ENCODE data around the gene TGFBR2. TPM values are rescaled to one million over a fixed set of nuclear protein-coding genes. Genes with fewer than 3 reads are reported as not detected.

Gene TGFBR2
- total RNA-seq, 1 donor from 2014 or later, result 26.1 TPM

DNA sequence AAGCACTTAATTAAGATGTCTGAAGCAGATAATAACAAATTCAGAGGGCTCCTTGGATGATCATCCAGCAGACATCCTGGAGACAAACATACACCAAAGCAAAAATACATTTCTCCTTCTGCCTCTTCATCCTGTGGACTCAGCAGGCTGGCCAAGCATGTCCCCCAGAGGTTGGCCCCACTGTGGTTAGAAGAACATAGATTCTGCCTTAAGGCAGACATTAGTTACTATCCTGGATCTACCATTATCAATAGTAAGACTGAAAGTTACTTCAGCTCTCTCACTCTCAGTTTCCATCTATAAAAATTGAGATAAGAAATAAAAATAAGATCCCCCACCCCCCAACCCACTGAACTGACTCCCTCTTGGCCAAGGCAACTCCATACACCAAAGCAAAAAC lies 28.6 kb upstream of the TGFBR2 start:
- no peak for DNase-seq (ENCODE audit: extremely low spot score, unreplicated experiment)
- Mint-ChIP-seq H3K4me3 (no peak overlapping the region), H3K36me3 (no peaks in the 10 kb centered on the region), H3K9me3 (no peaks in the 10 kb centered on the region), H3K4me1 (ENCODE audit: unreplicated experiment) (no peaks in the 10 kb centered on the region), H3K27me3 (no peaks in the 10 kb centered on the region), H3K27ac (no peak overlapping the region)
- TF ChIP-seq, protein P1, sequence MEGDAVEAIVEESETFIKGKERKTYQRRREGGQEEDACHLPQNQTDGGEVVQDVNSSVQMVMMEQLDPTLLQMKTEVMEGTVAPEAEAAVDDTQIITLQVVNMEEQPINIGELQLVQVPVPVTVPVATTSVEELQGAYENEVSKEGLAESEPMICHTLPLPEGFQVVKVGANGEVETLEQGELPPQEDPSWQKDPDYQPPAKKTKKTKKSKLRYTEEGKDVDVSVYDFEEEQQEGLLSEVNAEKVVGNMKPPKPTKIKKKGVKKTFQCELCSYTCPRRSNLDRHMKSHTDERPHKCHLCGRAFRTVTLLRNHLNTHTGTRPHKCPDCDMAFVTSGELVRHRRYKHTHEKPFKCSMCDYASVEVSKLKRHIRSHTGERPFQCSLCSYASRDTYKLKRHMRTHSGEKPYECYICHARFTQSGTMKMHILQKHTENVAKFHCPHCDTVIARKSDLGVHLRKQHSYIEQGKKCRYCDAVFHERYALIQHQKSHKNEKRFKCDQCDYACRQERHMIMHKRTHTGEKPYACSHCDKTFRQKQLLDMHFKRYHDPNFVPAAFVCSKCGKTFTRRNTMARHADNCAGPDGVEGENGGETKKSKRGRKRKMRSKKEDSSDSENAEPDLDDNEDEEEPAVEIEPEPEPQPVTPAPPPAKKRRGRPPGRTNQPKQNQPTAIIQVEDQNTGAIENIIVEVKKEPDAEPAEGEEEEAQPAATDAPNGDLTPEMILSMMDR (conservative IDR thresholded peaks at IDR 0.05), result no peak

DNA sequence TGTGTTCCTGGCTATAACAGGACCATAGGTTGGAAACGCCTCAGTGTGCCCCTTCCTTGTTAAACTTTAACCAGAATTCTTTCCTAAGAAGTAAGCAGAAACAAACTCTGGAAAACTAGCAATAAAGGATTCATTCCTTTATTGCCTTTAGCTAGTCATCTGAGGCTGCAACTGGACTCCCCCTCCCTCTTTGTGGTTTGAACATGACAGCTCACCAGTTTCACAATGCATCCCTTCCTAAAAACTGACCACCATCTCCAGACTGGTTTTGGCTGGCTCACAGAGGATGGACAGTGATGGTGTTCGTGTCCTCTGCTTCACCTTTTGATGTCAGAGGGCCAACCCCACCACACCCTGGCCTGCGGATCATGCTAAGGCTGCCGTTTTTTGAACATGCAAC lies 27.9 kb upstream of the TGFBR2 start:
- no peak for DNase-seq (ENCODE audit: extremely low spot score, unreplicated experiment)
- Mint-ChIP-seq H3K36me3 (no peaks in the 10 kb centered on the region), H3K4me3 (no peak overlapping the region), H3K9me3 (no peaks in the 10 kb centered on the region), H3K4me1 (ENCODE audit: unreplicated experiment) (no peaks in the 10 kb centered on the region), H3K27me3 (no peaks in the 10 kb centered on the region), H3K27ac (peak overlapping the region; percentile 19)
- TF ChIP-seq, protein P1 (conservative IDR thresholded peaks at IDR 0.05), result no peak

DNA sequence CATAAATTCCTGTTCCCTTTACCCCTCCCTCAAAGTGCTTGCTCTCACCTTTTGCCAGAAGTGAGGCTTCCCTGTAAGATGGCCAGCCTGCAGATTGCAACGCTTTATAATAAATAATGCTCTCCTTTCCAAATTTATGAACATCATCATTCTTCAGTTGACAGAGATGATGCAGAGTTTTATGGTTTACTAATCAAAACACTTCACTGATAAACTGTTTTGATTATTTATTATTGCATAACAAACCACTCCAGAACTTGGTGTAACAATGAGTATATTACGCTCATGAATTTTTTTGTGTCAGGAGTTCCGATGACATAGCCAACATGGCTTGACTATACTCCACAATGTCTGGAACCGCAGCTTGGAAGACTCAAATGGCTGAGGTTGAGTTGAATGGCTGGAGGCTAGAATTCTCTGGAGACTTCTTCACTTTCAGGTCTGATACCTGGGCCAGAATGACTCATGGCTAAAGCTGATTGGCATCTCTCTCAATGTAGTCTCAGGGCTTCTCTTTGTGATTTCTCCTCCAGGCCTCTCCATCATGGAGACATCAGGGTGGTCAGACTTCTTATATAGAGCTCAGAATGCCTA lies 27.3 kb upstream of the TGFBR2 start:
- no peak overlapping the region for H3K27ac Mint-ChIP-seq
- H3K9me3 Mint-ChIP-seq, result no peaks in the 10 kb centered on the region
- no peaks in the 10 kb centered on the region for H3K36me3 Mint-ChIP-seq
- no peak overlapping the region for H3K4me3 Mint-ChIP-seq
- no peak for DNase-seq (ENCODE audit: extremely low spot score, unreplicated experiment)
- no peaks in the 10 kb centered on the region for H3K4me1 Mint-ChIP-seq (ENCODE audit: unreplicated experiment)
- TF ChIP-seq, protein P1 (conservative IDR thresholded peaks at IDR 0.05), result no peak
- no peaks in the 10 kb centered on the region for H3K27me3 Mint-ChIP-seq

DNA sequence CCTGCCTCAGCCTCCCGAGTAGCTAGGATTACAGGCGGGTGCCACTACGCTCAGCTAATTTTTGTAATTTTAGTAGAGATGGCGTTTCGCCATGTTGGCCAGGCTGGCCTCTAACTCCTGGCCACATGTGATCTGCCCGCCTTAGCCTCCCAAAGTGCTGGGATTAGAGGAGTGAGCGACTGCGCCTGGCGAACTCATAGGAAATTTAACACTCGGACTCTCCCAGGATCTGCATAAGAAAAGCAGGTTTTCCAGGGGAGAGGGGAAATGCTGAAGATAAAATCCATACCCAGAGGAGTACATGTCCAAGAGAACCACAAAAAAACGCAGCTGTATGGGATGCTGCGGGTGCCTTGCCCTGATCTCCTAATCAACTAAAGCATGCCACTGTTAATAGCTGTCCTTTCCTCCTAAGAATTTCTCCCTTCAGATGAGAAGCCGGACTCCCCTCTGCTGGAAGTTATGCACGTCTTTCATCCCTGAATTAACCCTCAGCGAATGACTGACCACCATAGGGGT lies 25.3 kb upstream of the TGFBR2 start:
- Mint-ChIP-seq H3K36me3 (no peaks in the 10 kb centered on the region), H3K4me3 (no peak overlapping the region), H3K27me3 (no peaks in the 10 kb centered on the region), H3K27ac (no peak overlapping the region), H3K9me3 (no peaks in the 10 kb centered on the region), H3K4me1 (ENCODE audit: unreplicated experiment) (no peaks in the 10 kb centered on the region)
- TF ChIP-seq, protein P1 (conservative IDR thresholded peaks at IDR 0.05), result no peak
- DNase-seq (ENCODE audit: extremely low spot score, unreplicated experiment), result no peak

GRCh38 chr3:30581982-30582381 lies 24.4 kb upstream of the TGFBR2 start:
- H3K4me1 Mint-ChIP-seq (ENCODE audit: unreplicated experiment), result no peaks in the 10 kb centered on the region
- DNase-seq (ENCODE audit: extremely low spot score, unreplicated experiment), result no peak
- no peak overlapping the region for H3K27ac Mint-ChIP-seq
- H3K9me3 Mint-ChIP-seq, result no peaks in the 10 kb centered on the region
- H3K36me3 Mint-ChIP-seq, result no peaks in the 10 kb centered on the region
- H3K27me3 Mint-ChIP-seq, result no peaks in the 10 kb centered on the region
- TF ChIP-seq, protein P1 (conservative IDR thresholded peaks at IDR 0.05), result no peak
- no peak overlapping the region for H3K4me3 Mint-ChIP-seq
